Endothelial cell of umbilical vein (primary cell): ENCODE results near the gene DYNC2LI1. TPM values are rescaled to one million over a fixed set of nuclear protein-coding genes. Genes with fewer than 3 reads are reported as not detected.

Experiments
- BruUV-seq: library from RNA; stranded (reverse); fragments of 400-500 nt; replicated peaks from 2 replicates; lab custom pipeline; 2021; lab: Mats Ljungman, UMichigan
- CTCF ChIA-PET: fragments of 300-600, 350-600 bp; sonication (Branson Sonifier 250); formaldehyde crosslinking; loops from one replicate; lab custom pipeline; 2021; ENCODE audit warnings: antibody characterized with exemption, inconsistent platforms; lab: Charles Lee
- POLR2A ChIA-PET: fragments of 300-600, 350-600 bp; sonication (Branson Sonifier 250); formaldehyde crosslinking; loops from one replicate; lab custom pipeline; 2021; ENCODE audit warnings: antibody characterized with exemption, inconsistent platforms; lab: Charles Lee
- DNase-seq: peaks from one replicate; pipeline ENCODE4 v3.0.0-alpha.2; 2011; ENCODE audit warnings: low read depth, low spot score
- FAIRE-seq: peaks from 2 replicates; lab custom pipeline; 2011; peaks lifted over from hg19 to GRCh38; lab: Jason Lieb, UNC
- H2AFZ ChIP-seq: 2 replicates; pipeline ENCODE4 v1.6.0; 2012; ENCODE audit warnings: low read depth, low read length, control low read depth, inconsistent platforms
- H3K27ac ChIP-seq: 2 replicates; pipeline ENCODE4 v1.5.1; 2011; ENCODE audit warnings: low read depth, mild to moderate bottlenecking, control low read depth, low read length, moderate library complexity; ENCODE audit not compliant: insufficient read depth
- H3K27me3 ChIP-seq, 2 experiments: 2 replicates each; pipeline versions ENCODE4 v1.6.0 to v1.6.1; 2011; ENCODE audit warnings: low read length in 2 of 2, mixed read lengths in 1 of 2; ENCODE audit not compliant: control insufficient read depth in 2 of 2, insufficient read depth in 2 of 2
- H3K36me3 ChIP-seq, 2 experiments: 2 replicates in 1 of 2; 3 replicates in 1 of 2; pipeline ENCODE4 v1.5.1; 2011; ENCODE audit warnings: low read length in 2 of 2, mild to moderate bottlenecking in 1 of 2, moderate library complexity in 1 of 2; ENCODE audit not compliant: control insufficient read depth in 2 of 2, insufficient read depth in 2 of 2; ENCODE audit errors: extremely low read depth in 1 of 2
- H3K4me1 ChIP-seq: 3 replicates; pipeline ENCODE4 v1.5.1; 2011; ENCODE audit warnings: mild to moderate bottlenecking, low read length; ENCODE audit not compliant: control insufficient read depth, insufficient read depth; ENCODE audit errors: extremely low read depth
- H3K4me2 ChIP-seq: 2 replicates; pipeline ENCODE4 v1.6.1; 2011; ENCODE audit warnings: low read length, control low read depth, mixed read lengths; ENCODE audit not compliant: insufficient read depth
- H3K4me3 ChIP-seq, 3 experiments: fragments of 200-600 bp in 1 of 3; sonication (generic), shearing (Covaris generic) in 1 of 3; replicated peaks in 1 of 3; 2 replicates each; pipeline ENCODE4 v1.5.1; 2011 to 2016; ENCODE audit warnings: control low read depth in 3 of 3, low read length in 3 of 3, mild to moderate bottlenecking in 2 of 3, inconsistent platforms in 1 of 3, low read depth in 1 of 3, moderate library complexity in 1 of 3; ENCODE audit not compliant: insufficient read depth in 1 of 3
- H3K79me2 ChIP-seq: 2 replicates; pipeline ENCODE4 v1.6.0; 2012; ENCODE audit warnings: low read length, inconsistent platforms; ENCODE audit not compliant: control insufficient read depth, insufficient read depth
- H3K9ac ChIP-seq: replicated peaks from 2 replicates; pipeline ENCODE3; 2011; ENCODE audit warnings: low read length, control low read depth; ENCODE audit not compliant: insufficient read depth; ENCODE audit errors: extremely low read depth
- H3K9me1 ChIP-seq: replicated peaks from 3 replicates; pipeline ENCODE4 v1.6.0; 2011; ENCODE audit warnings: mild to moderate bottlenecking, low read length; ENCODE audit not compliant: control insufficient read depth, insufficient read depth; ENCODE audit errors: extremely low read depth
- H3K9me3 ChIP-seq: replicated peaks from 2 replicates; pipeline ENCODE4 v1.5.1; 2012; ENCODE audit warnings: low read length, inconsistent platforms; ENCODE audit not compliant: control insufficient read depth, insufficient read depth
- H4K20me1 ChIP-seq: replicated peaks from 2 replicates; pipeline ENCODE3; 2011; ENCODE audit warnings: mild to moderate bottlenecking, low read length; ENCODE audit not compliant: control insufficient read depth, insufficient read depth; ENCODE audit errors: extremely low read depth
- EZH2 ChIP-seq: IDR thresholded peaks from 2 replicates; pipeline ENCODE4 v1.6.1; 2012; ENCODE audit warnings: borderline replicate concordance, low read depth, mild to moderate bottlenecking, moderate library complexity, low read length, inconsistent platforms; ENCODE audit not compliant: severe bottlenecking
- FOS ChIP-seq: IDR thresholded peaks from 2 replicates; pipeline ENCODE4 v1.6.1; 2011; ENCODE audit warnings: mild to moderate bottlenecking, low read length, moderate library complexity, borderline replicate concordance; ENCODE audit not compliant: insufficient read depth
- GATA2 ChIP-seq: IDR thresholded peaks from 2 replicates; pipeline ENCODE4 v1.7.0; 2011; ENCODE audit warnings: low read depth, mild to moderate bottlenecking, moderate library complexity, mixed read lengths, low read length; ENCODE audit not compliant: insufficient read length, insufficient read depth
- JUN ChIP-seq: IDR thresholded peaks from 2 replicates; pipeline ENCODE4 v1.6.1; 2011; ENCODE audit warnings: borderline replicate concordance, low read depth; ENCODE audit not compliant: insufficient read length, insufficient read depth
- MYC ChIP-seq: IDR thresholded peaks from one replicate; pipeline ENCODE4 v1.6.1; 2011; ENCODE audit warnings: mild to moderate bottlenecking, low read depth, low read length
- POLR2AphosphoS5 ChIP-seq: IDR thresholded peaks from 2 replicates; pipeline ENCODE4 v1.6.1; 2012; ENCODE audit warnings: low read depth, mild to moderate bottlenecking, control low read depth, low read length, moderate library complexity; ENCODE audit not compliant: insufficient read depth
- dilution Hi-C: fragments of 300-500 bp; cut with MboI; formaldehyde crosslinking; loops from one replicate; pipeline ENCODE4 v1.15.0; 2019; ENCODE audit warnings: low sequenced_read_pairs; ENCODE audit not compliant: extremely low pct_ligation_motif_present
- intact Hi-C: fragments of 100-400 bp; cut with micrococcal nuclease; formaldehyde crosslinking; loops from one replicate; pipeline ENCODE4 v1.10.0; 2022
- polyA plus RNA-seq, 4 experiments: library from polyadenylated mRNA; depleted of rRNA in 3 of 4; stranded (reverse) in 3 of 4; unstranded in 1 of 4; fragments of >200 nt; gene quantifications; 2 replicates each; pipeline versions ENCODE4 v1.2.1 to v1.2.3, GENCODE V29; 2011 to 2012; ENCODE audit warnings: missing spikeins in 1 of 4
- total RNA-seq: library from RNA; stranded (reverse); gene quantifications from 2 replicates; pipeline ENCODE4 v1.2.3, GENCODE V29; 2021
- TF ChIP-seq, protein P1 (sequence below): IDR thresholded peaks from 2 replicates; pipeline ENCODE4 v1.6.1; 2011; ENCODE audit not compliant: insufficient read depth, insufficient read length

DYNC2LI1 gene
- total and polyA plus RNA-seq, 2 donors (not counting 3 experiments of a cell fraction or from before 2014, with no cell fraction given): 4.2 to 8.7 TPM

DNA sequence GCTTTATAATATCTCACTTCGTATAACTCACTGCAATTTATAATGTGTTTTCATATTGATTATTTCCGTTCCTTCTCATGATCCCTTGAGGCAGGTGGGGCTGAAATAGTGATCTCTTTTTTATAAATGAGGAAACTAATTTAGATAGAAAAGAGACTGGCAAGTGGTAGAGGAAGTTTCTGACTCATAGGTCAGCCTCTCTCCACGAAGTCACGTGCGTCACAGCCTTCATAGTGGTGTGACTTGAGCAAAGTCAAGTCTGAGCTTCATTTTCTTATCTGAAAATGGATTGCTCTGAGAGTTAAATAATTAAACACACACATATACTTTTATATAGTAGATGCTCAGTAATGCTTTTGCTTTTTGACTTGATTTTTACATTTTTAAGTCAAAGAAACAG lies 44.9 kb downstream of the DYNC2LI1 start:
- ChIA-PET POLR2A (no interaction called here), CTCF (interaction anchor here (0.7 to 1.0 kb wide), 2 partner anchors 59 to 207 kb away, joined by 3 to 6 read pairs; no protein-coding TSS in a partner anchor)
- BruUV-seq: no TSS peak
- peaks cover 10% of the 10 kb centered on the region for H3K4me1 ChIP-seq
- no peaks in the 10 kb centered on the region for H3K9me3 ChIP-seq
- DNase-seq: peak; percentile 77
- H3K4me3 ChIP-seq: no peak overlapping the region
- no peaks in the 10 kb centered on the region for H3K9me1 ChIP-seq
- TF ChIP-seq, protein P1, sequence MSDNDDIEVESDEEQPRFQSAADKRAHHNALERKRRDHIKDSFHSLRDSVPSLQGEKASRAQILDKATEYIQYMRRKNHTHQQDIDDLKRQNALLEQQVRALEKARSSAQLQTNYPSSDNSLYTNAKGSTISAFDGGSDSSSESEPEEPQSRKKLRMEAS: peak; percentile 80
- TF ChIP-seq FOS: peak; percentile 78
- TF ChIP-seq JUN: peak; percentile 72
- TF ChIP-seq EZH2: no peak
- TF ChIP-seq POLR2AphosphoS5: no peak
- no peaks in the 10 kb centered on the region for H4K20me1 ChIP-seq
- intact Hi-C loops (no loop called here), dilution Hi-C loops (no loop called here)
- peak; percentile 87 for FAIRE-seq
- H3K36me3 ChIP-seq: no peaks in the 10 kb centered on the region
- no peak overlapping the region for H3K27ac ChIP-seq
- no peak overlapping the region for H2AFZ ChIP-seq
- peak overlapping the region; percentile 39 for H3K4me2 ChIP-seq
- no peaks in the 10 kb centered on the region for H3K79me2 ChIP-seq
- no peak overlapping the region for H3K9ac ChIP-seq
- H3K27me3 ChIP-seq: peaks cover 5 to 6% of the 10 kb centered on the region in 2 experiments

DNA sequence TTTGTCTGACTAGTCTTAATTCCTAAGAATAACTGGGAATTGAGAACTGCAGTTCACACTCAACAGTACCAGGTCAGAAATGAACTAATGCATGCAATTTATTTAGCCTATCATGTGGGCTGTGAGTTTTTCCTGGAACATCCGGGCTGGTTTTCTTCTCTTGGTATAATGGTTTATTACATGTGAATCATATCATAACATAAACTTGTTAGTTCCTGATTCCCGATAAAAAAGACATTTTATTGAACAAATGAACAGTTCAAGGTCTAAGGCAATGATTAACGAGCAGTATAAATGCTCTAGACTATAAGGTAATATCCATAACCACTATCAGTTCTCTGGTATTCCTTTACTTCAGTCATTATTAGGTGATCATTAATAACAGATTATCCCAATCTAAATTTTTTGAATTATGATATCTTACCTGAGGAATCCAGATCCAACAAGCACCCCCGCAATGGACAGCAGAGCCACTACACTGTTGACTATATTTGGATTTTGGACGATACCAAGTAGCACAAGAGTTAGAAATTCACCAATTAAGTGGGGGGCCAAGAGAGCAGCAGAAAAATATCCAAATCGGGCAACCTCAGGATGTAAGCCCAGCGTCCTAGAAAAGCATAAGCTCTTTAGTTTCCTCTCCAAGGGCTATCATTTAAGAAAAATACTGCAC lies 45.8 kb downstream of the DYNC2LI1 start:
- Histone ChIP-seq H3K9me1 (no peaks in the 10 kb centered on the region), H3K9me3 (no peaks in the 10 kb centered on the region), H3K9ac (no peak overlapping the region), H3K4me1 (peaks cover 10% of the 10 kb centered on the region), H3K4me2 (no peak overlapping the region), H3K36me3 (no peaks in the 10 kb centered on the region), H3K27ac (no peak overlapping the region), H2AFZ (no peak overlapping the region), H4K20me1 (no peaks in the 10 kb centered on the region), H3K79me2 (no peaks in the 10 kb centered on the region), H3K27me3 (peaks cover 5 to 7% of the 10 kb centered on the region in 2 experiments), H3K4me3 (no peak overlapping the region)
- ChIA-PET POLR2A (no interaction called here), CTCF (interaction anchor here (1.0 kb wide), 1 partner anchor 208 kb away, joined by 6 read pairs; no protein-coding TSS in a partner anchor)
- no peak for FAIRE-seq
- dilution Hi-C loops: no loop called here
- no peak for DNase-seq
- intact Hi-C loops: no loop called here
- no peak for TF ChIP-seq POLR2AphosphoS5
- no peak for TF ChIP-seq FOS
- no peak for TF ChIP-seq MYC
- TF ChIP-seq JUN: no peak
- no peak for TF ChIP-seq GATA2
- BruUV-seq: no TSS peak
